Right kidney (tissue), 1 donor: ENCODE data around the gene ATXN7.

ENCODE experiments used
- DNase-seq: peaks from one replicate; pipeline ENCODE4 v3.0.0-alpha.2; 2016

ATXN7 gene

DNA sequence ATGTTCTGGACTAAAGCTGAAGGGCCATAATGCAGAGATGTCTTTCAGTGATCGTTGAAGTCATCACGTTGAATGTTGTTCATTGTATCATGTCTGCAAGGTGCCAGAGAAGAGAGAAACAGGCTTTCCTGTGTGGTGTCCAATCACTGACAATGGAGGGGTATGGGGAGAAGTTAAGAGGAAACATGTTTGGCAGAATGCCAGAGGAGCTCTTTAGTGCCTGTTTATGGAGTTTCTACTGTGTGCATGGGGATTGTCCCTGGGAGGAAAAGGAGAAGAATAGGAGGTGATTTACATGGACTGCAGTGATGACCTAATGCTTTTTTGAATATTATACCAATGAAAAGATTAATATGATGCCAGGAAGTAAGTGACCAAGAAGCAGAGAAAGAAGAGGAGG is 36.8 kb downstream of the ATXN7 start:
- no peak for DNase-seq

DNA sequence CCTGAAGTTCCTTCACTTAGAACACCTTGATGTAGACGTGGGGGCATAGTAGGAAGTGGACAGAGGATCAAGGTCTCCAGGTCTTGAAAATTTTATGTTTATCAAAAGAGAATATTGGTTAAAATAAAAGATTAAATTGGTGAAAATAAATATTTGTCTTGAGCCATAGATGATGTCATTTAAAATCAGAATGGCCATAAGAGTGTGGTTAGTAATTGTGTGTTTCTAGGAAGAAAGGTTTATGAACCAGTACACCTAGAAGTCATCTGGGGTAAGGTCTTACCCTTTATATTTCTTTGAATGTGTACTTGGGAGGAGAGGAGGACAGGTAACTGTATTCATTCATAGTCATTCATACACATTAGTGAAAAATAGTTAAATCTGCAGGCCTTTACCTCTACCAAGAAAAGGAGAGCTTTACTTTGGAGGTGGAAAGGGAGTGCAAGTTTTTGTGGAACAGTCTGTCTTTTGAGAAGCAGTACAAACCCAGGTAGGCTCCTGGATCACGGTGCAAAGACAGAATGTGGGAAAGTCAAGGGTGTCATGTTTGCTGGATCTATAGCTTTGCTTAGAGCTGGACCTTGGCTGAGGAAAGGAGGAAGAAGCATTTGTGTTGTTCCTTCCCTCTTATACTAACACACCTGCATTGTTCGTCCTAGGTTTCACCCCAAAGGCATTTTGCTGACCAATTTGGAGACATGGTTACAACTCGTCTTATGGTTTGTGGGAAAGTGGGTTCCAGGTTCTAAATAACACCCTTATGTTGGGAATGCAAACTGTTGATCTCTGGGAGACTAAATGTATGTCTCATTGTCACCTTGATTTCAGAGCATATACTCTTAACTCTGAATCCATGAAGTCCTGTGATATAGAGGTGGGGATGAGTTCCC is 42.3 kb downstream of the ATXN7 start:
- DNase-seq, result no peak

DNA sequence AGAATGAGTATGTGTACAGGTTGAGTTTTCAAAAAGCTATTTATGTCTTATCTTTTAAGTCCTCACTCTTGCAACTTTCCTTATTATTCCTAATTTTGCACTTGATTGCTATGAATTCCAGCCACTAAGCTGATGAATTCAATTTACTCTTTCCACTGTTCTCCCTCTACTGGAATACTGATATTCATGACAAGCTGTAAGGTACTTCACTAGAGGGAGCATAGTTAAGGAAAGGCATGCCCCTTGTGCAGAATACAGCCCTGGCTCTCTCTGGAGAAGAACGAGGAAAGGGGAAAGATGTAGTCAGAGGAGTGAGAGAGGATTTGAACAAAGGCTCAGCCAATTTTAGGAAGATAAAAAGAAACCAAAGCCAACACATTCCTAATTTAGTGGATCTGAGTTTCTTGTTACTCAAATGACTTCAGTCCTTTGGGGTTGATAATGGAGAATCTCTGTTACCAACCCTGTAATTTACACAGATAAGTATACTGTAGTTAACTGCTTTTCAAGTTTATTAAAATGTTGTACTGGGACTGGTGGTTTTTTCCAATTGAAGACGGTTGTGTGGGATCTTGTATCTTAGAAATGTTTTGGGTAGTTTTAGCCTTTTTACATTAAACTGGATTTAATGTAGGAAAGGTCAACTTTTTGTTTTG is 44.5 kb downstream of the ATXN7 start:
- no peak for DNase-seq

DNA sequence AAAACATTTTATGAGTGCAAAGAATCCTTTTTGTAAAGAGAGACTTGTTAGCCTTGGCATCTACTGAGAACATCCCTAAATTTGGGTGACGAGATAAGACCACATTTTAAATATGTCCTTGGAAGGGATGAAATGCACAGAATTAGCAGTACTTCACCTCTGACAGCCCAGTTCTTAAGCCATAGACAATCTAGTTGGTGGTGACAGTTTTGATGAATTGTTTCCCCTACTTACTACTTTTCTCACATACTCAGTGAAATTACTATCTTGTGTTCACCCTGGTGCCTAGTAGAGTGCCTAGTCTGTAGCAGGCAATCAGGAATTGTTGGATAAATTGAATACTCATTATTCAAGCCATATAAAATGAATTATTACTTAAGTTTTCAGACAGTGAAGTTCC is 45.1 kb downstream of the ATXN7 start:
- DNase-seq, result no peak

DNA sequence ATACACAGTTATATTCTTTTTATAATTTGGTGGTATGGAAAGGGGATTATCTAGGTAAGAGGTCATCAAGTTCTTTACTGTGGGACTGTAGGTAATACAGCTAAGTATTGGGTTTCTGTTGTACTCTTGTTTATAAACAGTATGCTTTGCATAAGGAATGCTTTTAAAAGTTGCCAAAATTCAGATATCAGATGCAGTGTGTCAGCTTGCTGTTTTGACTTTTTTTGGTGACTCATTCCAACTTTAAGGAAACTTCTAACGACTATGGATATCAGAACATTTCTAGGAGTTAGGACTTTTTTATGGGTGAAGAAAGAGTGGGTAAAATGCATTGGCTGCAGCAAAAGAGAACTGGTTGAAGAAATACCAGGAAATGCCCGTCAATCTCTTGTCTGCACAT is 45.8 kb downstream of the ATXN7 start:
- no peak for DNase-seq

DNA sequence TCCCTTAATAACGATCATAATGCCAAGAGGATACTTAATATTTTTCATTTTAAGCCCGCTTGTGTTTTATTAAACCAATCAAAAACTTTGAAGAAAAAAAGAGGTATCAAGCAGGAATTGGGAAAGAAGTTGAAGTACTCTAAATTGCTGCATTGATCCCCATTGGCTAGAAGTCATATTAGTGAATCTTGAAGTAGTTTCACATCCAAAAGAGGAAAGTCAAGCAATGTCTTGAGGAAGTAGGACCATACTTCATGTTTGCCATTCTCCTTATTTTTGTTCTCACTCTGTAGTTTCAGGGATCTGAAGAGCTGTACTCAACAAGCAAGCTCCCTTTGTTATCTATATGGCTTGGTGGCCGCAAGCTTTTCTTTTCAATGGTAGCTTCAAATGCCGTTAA is 46.3 kb downstream of the ATXN7 start:
- DNase-seq, result no peak

DNA sequence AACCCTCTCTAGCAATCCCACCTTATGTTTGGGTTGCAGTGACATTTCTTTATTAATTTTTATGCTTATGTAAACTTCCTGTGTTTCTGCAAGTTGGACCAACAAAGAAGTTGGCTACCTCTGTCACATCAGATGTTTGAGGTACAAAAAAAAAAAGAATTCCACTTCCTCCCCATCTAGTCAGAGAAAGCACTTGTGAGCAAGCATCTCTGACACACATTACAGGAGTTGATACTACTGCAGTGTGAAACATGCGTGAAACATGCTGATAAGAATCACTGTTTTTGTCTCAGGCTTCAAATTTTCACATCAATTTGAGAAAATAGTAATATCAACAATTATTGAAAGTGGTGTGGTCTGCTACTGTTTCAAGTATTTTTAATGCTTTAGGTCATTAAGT is 47.2 kb downstream of the ATXN7 start:
- no peak for DNase-seq

DNA sequence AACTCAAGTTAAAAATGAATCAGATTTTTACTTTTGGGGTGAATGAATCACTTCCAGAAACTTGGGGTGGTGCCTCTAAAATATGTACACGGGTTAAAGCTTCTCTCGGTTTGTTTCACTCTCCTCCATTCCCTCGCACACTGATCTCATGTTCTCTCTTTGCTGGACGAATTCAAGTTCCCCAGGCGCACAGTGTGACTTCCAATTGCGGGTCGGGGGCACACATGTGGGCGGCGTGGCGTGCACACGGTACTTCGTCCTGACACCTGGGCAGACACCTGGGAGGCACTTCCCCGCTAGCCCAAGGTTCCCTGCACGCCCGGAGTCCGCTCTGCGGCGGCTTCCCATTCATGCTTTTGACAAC is 47.8 kb downstream of the ATXN7 start:
- no peak for DNase-seq

DNA sequence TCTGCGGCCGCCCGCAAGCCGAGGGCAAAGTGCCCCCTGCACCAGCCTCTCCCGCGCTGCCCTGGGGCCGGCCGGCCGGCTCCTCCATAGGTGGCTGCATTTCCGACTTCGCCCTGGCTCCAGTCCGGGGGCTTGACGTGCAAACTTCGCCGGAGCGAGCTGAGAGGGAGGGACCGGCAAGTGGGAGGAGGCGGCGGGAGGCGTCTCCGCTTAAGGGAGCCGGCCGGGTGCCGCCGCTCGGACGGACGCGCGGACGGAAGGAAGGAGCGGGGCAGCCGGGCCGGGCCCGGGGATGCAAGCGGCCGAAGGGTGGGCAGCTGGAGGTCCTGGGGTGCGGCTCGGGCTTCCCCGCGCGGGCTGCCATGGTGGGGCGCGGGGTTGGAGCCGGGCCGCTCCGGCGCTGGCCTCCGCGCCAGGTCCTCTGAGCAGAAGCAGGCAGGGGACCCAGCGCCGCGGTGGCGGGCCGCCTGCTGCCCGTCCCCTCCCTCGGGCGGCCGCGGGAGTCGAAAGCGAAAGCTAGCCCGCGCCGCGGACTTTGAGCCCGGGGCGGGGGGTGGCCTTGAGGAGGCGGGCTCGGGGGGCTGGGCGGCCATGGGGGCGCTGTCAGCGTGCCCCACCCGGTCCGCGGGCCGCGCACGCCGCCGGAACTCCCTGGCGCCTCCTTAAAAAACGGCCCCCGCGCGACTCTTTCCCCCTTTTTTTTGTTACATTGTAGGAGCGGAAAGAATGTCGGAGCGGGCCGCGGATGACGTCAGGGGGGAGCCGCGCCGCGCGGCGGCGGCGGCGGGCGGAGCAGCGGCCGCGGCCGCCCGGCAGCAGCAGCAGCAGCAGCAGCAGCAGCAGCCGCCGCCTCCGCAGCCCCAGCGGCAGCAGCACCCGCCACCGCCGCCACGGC is 48.5 kb downstream of the ATXN7 start, which contains the start of gene SCAANT1:
Gene SCAANT1, minus strand, starts transcription at position 511 of the 895 bp plus-strand sequence.
- peak; percentile 97 for DNase-seq

DNA sequence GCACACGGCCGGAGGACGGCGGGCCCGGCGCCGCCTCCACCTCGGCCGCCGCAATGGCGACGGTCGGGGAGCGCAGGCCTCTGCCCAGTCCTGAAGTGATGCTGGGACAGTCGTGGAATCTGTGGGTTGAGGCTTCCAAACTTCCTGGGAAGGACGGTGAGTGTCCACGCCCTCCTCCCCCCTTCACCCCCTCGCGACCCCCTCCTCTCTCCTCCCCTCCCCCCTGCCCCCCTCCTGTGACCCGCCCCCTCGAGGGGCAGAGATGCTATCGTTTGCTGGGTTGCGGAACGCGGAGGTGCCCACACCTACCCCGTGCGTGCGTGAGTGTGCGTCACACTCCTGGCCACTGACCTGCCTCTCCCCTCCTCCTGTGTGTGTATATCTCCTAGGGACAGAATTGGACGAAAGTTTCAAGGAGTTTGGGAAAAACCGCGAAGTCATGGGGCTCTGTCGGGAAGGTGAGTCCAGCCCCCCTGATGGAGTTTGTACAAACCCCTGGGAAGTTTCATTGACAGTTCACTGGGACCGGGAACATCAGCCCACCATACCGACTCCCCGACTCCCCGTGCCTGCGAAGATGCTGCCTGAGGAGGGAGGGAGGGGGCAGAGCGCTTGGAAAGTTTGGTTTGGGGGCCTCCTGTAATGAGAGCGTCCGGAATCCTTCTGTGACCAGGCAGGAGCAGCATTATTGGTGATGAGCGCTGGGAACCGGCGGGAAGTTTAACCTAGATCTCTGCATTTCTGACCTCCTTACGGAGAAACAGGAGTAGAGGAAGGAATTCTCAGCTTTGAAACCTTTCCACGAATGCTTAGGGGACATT is 49.3 kb downstream of the ATXN7 start:
- peak; percentile 68 for DNase-seq

DNA sequence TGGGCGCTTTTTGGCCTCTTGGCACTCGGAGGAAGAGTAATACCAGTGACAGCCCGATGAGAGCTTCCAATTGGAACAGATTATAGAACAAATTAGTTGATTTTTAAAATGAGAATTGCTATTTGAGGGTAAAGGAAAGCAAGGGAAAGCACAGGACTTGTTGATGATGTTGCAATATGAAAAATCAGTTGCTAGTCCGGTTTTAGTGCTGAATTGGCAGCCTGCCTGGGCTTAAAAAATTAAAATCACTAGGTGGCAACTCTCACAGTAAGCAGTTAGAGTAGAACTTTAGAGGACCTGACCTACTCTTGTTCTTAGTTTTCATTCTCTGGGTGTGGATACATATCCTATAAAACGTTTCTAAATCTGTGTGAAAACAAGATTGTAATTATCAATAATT is 50.6 kb downstream of the ATXN7 start:
- no peak for DNase-seq

DNA sequence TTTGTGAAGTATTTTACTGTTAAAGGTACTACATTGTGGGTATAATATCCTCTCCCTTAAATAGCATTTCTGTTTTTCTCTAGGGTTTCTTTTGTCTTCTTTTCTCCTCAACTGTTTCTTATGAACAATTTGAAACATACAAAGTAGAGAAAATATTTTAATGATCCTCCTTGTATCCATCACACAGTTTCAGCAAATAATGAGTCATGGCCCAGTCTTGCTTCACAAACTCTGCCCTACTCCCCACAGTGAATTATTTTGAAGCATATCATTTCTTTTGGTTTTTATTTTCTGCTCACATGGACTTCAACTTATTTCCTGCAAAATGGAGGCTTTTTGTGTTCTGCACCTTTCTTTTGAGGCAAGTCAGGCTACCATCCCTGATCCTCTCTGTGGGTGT is 54.7 kb downstream of the ATXN7 start:
- no peak for DNase-seq

DNA sequence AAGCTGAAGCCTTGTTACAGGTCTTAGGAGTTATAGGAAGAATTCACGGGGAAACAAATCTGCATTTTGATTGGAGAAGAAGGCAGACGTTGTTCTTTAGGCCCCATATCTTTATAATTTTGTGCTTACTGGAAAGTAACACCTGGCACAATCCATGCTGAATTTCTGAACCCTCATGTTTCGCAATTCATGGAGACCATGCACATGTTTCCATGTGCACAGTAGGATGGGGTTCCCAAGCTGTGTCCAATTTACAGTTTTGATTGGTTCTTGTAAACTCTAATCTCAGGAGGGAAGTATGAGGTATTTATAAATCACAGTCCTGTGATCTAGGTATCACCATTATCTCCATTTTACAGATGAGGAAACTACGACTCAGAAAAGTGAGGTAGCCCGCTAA is 56.3 kb downstream of the ATXN7 start:
- DNase-seq, result no peak

DNA sequence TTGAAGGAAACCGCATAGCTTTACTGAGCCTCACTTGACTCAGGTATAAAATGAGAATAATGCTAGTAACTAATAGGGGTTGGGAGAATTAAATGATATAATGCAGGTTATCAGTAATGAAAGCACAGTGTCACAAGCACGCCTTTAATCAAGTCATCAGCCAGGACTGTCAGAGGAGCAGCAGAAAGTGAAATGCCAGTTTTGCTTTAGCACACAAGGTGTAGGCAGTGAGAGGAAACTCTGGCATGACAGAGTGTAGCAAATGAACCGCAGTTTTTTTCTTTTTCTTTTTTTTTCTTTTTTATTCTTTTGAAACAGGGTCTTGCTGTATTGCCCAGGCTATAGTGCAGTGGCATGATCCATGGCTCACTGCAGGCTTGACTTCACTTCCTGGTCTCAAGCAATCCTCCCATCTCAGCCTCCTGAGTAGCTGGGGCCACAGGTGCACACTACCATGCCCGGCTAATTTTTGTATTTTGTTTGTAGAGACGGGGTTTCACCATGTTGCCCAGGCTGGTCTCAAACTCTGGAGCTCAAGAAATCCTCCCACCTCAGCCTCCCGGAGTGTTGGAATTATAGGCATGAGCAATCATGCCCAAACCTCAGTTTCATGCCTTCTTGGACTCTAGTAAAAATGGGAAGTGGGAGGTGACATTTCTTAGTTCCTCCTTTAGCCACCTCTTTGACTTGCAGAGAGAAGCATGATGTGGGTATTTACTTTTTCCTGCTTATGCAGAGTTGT is 58.2 kb downstream of the ATXN7 start:
- DNase-seq, result no peak

DNA sequence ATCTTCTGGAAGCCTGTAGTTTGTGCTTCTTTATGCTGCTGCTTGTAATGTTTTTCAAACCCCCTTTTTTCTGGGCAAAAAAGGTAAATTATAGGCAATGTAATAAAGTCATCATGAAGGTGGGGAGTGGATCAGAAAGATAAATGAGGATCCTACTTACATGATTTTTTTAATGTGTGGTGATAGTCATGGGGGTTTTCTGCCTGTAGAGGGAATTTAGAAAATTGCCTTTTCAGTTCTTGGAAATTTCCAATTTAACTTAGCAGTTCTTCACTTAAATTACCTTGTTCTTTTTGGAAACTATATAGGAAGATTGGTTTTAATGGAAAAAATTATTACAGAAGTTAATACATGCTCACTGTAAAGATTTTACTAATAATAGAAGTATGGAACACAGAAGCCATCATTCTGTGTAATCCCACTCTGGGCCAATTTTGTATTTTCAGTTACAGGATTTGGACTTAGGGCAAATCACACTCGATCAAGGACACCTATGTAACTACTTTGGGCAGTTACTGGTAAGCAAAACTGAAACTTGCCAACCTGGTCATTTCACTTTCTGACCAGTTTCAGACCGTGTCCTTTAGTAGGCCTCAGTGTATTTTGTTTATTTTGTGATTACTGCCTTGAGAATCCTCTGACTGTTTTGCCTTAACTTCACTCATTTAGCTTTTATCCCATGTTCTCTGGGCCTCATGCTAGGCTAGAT is 59.0 kb downstream of the ATXN7 start:
- DNase-seq, result no peak

DNA sequence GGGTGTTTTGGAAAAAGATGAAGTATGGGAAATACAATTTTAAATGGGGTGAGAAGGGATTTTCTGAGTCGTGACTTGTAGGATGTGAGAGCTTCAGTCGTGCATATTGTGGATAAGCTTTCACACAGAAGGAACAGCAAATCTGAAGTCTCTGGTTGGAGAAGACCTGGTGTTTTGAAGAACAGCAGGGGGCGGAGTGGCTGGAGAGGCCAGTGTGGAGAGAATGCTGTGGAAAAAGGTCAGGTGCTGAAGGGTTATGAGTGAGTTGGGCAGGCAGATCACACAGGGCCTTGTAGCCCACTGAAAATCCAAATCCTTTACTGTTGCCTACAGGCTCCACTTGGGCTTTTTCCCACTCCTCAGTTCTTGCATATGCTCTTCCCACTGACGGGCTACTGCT is 62.6 kb downstream of the ATXN7 start:
- DNase-seq, result no peak

DNA sequence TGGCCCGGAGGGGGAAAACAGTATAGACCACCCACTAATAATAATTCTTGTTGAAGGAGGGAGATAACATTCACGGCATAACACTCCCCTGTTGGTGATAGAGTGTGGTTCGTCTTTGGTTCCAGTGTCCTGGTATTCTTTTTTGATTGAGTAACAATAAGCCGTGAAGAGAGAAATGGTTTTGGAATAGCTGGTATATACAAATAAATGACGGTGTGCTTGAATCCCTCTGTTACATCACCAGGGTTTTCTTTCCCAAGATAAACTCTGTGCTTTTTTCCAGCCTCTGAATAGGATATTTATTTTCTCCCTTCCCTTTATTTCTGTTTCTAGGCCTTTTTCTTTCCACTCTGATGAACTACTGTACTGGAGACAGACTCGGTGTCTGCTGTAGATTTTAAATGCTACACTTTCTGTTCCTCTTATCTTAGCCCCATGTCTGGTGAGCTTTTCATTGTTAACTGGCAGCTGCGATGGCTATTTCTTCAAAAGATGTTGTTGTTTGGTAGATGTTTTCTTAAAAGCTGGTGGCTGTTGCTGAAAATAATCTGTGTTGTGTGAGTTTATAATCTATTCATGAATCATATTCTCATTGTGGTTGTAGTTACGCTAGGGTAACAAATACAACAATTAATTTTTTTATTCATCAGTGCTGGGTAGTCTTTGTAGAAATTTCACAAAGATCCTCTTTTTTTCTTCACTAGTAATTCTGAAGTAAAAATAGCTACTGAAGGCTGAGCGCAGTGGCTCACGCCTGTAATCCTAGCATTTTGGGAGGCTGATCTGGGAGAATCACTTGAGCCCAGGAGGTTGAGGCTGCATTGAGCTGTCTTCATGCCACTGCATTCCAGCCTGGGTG is 64.0 kb downstream of the ATXN7 start:
- DNase-seq, result no peak

DNA sequence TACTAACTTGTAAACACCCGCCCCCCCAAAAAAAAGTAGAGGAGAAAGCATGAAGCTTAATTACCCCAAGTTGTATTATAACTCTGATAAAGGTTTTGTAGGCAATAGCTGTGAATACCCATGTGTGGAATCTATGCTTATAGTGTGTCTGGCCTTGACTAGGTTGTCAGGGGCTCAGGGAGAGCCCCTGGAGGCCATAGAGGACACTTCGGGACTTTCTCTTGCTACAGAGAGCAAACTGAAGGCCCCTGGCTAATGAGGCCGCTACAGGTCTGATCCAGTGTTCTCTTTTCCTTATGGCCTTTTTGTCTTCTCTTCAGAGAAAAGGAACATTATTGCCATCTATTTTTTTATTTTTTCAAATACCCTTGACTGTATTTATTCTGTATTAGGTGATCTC is 67.6 kb downstream of the ATXN7 start:
- no peak for DNase-seq

DNA sequence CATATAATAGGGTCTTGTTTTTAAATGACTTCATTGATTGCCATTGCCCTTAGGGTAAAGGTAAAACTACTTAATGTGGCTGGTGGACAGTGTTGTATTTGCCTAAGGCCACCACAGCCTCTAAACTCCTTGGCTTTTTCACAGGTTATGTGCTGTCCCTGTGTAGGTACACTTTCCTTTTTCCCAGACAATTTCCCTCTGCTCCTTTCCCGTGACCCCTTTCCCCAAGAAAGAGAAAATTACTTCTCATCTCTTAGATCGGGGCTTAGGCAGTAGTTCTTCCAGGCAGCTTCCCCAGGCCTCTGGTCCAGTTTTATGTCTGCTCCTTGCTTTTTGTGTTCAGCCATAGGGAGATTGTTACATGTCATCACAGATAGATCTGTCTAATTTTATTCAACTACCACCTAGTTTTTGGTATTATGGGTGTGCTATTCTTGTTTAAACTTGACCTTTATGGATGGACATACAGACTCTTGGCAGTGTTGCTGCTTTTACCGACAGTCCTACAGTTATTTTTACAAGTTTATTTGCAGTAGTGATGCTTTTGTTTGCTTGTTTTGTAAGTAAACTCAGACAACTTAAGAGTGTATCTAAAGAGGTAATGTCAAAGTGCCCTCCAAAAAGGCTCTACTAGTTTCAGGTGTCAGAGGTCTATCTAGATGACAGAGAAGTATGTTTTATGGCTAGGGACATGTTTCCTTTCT is 69.0 kb downstream of the ATXN7 start:
- DNase-seq, result no peak
